Stimulated activated CD4-positive, alpha-beta T cell treated with anti-CD3 and anti-CD28 coated beads, Interleukin-1b, Interleukin-23, amount 100 ng/mL, for 24 hours (primary cell): Measurements from ENCODE around the gene SEMA4G.

Source experiments
- DNase-seq, 4 experiments: peaks; one replicate each; pipeline ENCODE4 v3.0.0-alpha.2; 2020; ENCODE audit warnings: low read depth in 4 of 4, low spot score in 1 of 4

SEMA4G gene

DNA sequence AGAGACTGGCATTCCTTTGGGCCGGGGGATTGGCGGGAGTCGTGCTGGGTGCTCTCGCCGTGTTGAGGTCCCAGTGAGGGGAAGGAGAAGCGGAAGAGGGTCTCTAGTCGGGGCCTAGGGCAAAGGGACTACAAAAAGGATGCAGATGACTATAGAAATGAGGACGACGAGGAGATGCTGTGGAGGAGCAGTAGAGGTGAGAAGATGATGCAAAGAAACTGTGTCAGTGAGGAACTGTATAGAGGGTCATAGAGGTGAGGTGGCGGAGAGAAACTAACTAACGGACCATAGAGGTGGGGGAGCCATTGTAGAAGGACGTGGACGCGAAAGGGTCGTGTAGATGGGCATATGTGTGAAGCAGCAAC is 18.4 kb downstream of the SEMA4G start:
- DNase-seq = no peak

DNA sequence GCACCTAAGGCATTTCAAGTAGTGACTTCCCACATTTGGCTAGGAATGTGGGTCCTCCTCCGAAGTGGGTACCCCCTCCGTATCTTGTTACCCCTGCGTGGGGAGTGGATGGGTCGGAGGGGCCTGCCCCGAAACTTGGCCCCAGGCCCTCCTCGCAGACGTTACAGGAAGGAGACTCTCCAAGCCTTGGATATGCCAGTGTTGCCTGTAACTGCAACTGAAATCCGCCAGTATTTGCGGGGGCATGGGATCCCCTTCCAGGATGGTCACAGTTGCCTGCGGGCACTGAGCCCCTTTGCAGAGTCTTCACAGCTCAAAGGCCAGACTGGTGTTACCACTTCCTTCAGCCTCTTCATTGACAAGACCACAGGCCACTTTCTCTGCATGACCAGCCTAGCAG is 18.9 kb downstream of the SEMA4G start:
- no peak for DNase-seq

DNA sequence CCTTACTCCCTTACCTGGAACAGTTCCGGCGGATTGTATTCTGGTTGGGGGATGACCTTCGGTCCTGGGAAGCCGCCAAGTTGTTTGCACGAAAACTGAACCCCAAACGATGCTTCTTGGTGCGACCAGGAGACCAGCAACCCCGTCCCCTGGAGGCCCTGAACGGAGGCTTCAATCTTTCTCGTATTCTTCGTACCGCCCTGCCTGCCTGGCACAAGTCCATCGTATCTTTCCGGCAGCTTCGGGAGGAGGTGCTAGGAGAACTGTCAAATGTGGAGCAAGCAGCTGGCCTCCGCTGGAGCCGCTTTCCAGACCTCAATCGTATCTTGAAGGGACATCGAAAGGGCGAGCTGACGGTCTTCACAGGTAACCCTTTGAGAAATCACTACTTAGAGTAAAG is 19.8 kb downstream of the SEMA4G start:
- DNase-seq = no peak

GRCh38 chr10:100993986-100994708 is 24.8 kb downstream of the SEMA4G start:
- DNase-seq = no peak

- DNase-seq = no peak
Observed at GRCh38 chr10:100995181-100995580, 25.9 kb downstream of the SEMA4G start.

- no peak for DNase-seq
Observed at GRCh38 chr10:100996678-100997359, 27.5 kb downstream of the SEMA4G start.

DNA sequence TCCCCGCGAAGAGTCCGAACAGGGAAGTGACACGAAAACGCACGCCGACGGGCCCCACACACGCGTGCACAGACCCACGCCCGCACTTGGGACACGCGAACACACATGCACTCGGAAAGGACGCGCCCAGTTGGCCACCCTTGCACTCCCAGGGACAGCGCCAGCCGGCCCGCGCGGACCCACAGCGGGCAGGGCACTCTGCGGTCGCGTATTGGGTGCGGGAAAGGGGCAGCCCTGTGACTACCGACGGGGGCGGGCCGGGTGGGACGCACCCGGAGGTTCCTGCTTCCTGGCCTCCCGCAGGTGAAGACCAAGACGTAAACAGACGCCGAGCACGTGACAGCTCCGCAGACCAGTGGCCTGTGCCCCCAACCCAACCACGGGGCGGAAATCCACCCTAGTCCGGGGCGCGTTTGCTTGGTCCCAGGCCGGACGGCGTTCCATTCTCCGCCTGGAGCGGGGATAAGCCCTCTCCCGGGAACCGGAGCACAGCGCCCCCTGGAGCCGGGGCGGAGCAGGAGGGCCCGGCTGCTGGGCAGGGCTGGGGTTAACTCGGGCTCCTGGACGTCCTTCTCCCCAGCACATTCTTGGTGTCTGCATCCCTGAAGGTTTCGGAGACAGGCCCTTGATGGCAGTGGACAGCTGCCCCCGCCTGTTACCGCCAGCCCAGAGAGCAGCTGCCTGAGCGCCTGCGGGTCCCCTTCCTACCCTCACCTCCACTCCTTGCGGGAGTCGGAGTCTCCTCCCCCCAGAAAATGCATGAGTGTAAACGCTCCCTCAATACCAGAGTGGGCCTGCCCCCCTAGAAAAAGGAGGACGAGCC is 28.3 kb downstream of the SEMA4G start:
- DNase-seq = peak in 3 of 4 experiments; percentile 45 to 52 (median 51)

- DNase-seq = peak in 3 of 4 experiments; percentile 43 to 59 (median 43)
Observed at GRCh38 chr10:100998183-100998990, 29.1 kb downstream of the SEMA4G start.

DNA sequence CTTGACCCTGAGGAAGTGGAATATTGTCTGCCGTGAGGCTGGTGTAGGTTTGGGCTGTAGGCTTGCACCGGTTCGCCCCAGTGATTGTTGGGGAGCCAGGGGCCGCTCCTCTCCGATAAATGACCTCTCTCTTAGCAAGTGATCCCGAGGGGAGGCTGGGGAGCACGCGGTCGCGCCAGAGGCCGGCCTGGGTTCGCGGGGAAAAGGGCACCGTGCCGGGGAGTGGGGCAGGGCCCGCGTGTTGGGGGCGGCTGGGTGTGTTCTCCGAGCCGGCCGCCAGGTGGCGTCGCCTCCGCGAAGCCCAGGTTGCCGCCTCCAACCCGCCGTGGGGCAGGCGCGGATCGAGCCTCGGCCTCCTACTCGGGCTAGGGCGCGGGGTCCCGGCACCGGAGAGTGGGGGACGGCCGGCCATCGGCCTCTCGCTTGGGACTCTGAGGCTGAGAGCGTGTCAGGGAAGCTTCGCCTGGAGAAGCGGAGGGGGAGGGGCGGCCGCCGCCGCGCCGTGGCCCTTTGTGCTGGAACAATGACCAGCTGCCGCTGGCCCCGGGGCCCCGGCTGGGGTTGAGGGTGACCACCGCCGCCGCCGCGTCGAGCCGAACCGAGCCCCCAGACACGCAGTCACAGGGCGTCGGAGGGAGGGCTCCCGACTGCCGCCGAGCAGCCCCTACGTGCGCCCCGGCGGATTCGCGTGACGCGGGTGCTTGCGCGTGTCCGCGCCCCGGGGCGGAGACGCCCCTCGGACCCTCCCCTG is 29.9 kb downstream of the SEMA4G start:
- peak; percentile 59 to 68 (median 66) for DNase-seq

- DNase-seq = no peak
Observed at GRCh38 chr10:100999742-101000126, 30.4 kb downstream of the SEMA4G start, which contains the start of gene LZTS2. Gene LZTS2, plus strand, starts transcription at chr10:100999808. Its CDS starts 2,731 bp downstream, at chr10:101002539.

DNA sequence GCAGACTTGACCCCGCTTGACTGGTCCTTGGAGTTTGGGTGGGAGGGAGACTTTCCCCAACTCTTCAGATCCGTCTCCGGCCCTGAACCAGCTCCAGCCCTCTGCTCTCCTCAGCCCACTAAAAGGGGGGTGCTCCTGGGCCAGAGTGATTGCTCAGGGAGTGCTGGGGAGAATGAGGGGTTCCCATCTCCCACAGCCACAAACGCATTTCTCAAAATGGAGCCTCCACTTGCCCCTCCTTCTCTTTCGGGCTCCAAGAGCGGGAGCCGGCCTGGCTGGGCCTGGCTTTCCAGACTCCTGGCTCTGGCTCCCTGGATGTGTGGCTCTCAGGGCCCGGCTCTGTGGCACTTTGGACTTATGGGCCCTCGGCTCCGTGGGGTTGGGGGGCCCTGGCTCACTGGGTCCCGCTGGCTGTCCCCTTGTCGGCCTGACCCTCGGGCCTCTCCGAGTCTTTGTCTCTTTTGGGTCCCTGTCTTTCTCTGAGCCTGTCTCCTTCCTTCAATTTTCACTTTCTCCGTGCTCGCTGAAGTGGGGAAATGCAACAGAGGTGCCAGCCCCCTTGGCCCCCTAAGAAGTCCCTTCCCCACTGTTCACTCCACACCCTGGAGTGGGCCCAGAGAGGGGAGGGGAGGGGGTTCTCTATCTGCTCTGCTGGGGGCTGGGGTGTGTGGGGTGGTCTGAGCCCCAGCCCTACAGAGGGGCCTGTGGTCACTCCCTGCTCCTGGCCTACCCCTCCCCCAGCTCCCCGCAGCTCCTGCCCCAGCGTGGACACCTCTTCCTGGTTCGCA is 31.0 kb downstream of the SEMA4G start:
- DNase-seq = no peak

GRCh38 chr10:101000915-101001658 is 31.8 kb downstream of the SEMA4G start:
- DNase-seq = no peak

- no peak for DNase-seq
Observed at GRCh38 chr10:101001659-101002035, 32.3 kb downstream of the SEMA4G start.

DNA sequence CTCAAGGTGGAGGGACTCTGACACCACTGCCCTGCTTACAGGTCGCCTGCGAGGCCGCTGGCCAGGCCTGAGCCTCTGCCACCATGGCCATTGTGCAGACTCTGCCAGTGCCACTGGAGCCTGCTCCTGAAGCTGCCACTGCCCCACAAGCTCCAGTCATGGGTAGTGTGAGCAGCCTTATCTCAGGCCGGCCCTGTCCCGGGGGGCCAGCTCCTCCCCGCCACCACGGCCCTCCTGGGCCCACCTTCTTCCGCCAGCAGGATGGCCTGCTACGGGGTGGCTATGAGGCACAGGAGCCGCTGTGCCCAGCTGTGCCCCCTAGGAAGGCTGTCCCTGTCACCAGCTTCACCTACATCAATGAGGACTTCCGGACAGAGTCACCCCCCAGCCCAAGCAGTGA is 33.2 kb downstream of the SEMA4G start:
- DNase-seq = no peak

GRCh38 chr10:101003639-101004206 is 34.4 kb downstream of the SEMA4G start:
- no peak for DNase-seq

DNA sequence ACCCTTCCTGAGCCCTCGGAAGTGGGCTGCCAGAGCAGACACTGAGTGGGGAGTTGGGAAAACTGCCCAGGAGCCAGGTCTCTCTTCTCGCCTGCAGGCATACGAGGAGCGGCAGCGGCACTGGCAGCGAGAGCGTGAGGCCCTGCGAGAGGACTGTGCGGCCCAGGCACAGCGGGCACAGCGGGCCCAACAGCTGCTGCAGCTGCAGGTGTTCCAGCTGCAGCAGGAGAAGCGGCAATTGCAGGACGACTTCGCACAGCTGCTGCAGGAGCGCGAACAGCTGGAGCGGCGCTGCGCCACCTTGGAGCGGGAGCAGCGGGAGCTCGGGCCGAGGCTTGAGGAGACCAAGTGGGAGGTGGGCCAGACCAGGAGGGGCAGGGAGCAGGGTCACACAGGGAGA is 36.1 kb downstream of the SEMA4G start:
- no peak for DNase-seq

- no peak for DNase-seq
Observed at GRCh38 chr10:101005869-101006567, 36.7 kb downstream of the SEMA4G start.

GRCh38 chr10:101006593-101007098 is 37.3 kb downstream of the SEMA4G start:
- DNase-seq = no peak
